ENCODE results near the gene ZSWIM1.
A peak's percentile ranks its signal among the peaks of the same experiment; 100 is the strongest.

Gene ZSWIM1

DNA sequence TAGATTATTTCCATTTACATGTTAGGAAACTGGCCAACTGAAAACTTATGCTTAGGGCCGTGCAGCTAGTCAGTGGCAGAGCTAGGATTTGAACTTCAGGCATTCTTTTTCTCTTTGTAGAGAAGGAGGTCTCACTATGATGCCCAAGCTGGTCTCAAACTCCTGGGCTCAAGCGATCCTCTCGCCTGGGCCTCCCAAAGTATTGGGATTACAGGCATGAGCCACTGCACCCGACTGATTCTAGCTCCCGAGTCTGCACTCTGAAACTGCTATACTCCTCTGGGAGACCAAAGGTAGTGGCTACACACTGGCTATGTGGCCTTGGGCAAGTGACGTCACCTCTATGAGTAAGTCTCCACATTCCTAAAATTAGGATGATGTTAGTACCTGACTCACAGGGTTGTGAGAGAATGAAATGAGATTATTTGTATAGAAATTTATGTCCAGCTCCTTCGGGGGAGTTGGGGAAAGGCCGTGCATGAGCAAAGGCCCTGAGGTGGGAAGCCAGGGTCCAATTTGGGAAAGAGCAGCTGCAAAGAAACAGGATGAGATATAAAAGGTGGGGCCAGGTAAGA lies 24.6 kb downstream of the ZSWIM1 start:
- TF ChIP-seq, protein P1, sequence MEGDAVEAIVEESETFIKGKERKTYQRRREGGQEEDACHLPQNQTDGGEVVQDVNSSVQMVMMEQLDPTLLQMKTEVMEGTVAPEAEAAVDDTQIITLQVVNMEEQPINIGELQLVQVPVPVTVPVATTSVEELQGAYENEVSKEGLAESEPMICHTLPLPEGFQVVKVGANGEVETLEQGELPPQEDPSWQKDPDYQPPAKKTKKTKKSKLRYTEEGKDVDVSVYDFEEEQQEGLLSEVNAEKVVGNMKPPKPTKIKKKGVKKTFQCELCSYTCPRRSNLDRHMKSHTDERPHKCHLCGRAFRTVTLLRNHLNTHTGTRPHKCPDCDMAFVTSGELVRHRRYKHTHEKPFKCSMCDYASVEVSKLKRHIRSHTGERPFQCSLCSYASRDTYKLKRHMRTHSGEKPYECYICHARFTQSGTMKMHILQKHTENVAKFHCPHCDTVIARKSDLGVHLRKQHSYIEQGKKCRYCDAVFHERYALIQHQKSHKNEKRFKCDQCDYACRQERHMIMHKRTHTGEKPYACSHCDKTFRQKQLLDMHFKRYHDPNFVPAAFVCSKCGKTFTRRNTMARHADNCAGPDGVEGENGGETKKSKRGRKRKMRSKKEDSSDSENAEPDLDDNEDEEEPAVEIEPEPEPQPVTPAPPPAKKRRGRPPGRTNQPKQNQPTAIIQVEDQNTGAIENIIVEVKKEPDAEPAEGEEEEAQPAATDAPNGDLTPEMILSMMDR (IDR thresholded peaks at IDR 0.05), result no peak
- TF ChIP-seq ZFX (IDR thresholded peaks at IDR 0.05; ENCODE audit: borderline replicate concordance), result no peak
- no peak overlapping the region for H3K27ac ChIP-seq

GRCh38 chr20:45907219-45907948 lies 26.4 kb downstream of the ZSWIM1 start:
- no peak overlapping the region for H3K27ac ChIP-seq
- no peak for TF ChIP-seq ZFX (IDR thresholded peaks at IDR 0.05; ENCODE audit: borderline replicate concordance)
- TF ChIP-seq, protein P1 (IDR thresholded peaks at IDR 0.05), result no peak

GRCh38 chr20:45908084-45908483 lies 27.1 kb downstream of the ZSWIM1 start:
- no peak overlapping the region for H3K27ac ChIP-seq
- no peak for TF ChIP-seq ZFX (IDR thresholded peaks at IDR 0.05; ENCODE audit: borderline replicate concordance)
- TF ChIP-seq, protein P1 (IDR thresholded peaks at IDR 0.05), result no peak

DNA sequence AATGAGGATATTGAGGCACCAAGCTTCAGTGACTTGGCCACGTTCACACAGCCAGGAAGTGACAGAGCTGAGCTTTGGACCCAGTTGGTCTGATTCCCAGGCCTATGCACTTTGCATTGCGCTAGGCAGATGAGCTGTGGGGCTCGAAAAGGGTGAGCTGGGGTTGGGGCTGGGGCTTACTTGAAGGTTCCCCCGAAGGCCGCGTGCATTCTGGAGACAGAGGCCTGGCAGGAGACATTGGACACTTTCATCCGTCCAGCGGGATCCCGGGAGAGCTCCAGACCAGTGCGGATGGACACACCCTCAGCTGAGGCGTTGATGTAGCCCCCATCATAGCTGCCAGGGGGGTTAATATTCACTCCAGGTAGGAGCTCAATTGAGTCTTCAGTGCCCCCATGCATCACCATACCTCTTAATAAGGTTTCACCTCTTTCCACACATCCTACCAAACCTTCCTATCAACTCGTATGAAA lies 28.3 kb downstream of the ZSWIM1 start:
- no peak overlapping the region for H3K27ac ChIP-seq
- TF ChIP-seq, protein P1 (IDR thresholded peaks at IDR 0.05), result no peak
- no peak for TF ChIP-seq ZFX (IDR thresholded peaks at IDR 0.05; ENCODE audit: borderline replicate concordance)

GRCh38 chr20:45909817-45910669 lies 29.0 kb downstream of the ZSWIM1 start:
- peak overlapping the region; percentile 72 for H3K27ac ChIP-seq
- TF ChIP-seq, protein P1 (IDR thresholded peaks at IDR 0.05), result no peak
- no peak for TF ChIP-seq ZFX (IDR thresholded peaks at IDR 0.05; ENCODE audit: borderline replicate concordance)

- peak overlapping the region; percentile 72 for H3K27ac ChIP-seq
- TF ChIP-seq ZFX (IDR thresholded peaks at IDR 0.05; ENCODE audit: borderline replicate concordance), result no peak
- TF ChIP-seq, protein P1 (IDR thresholded peaks at IDR 0.05), result no peak
Measured at GRCh38 chr20:45910670-45911485, 29.9 kb downstream of the ZSWIM1 start.
